M059J (cell line): ENCODE measurements around the gene MYO7B. TPM values are rescaled to one million over a fixed set of nuclear protein-coding genes. Genes with fewer than 3 reads are reported as not detected.

Source experiments
- DNase-seq: peaks from one replicate; pipeline ENCODE4 v3.0.0-alpha.2; 2012; ENCODE audit warnings: low read depth
- total RNA-seq: library from RNA; depleted of rRNA; stranded (reverse); fragments of >200 nt; shearing (Covaris generic); gene quantifications from 2 replicates; pipeline ENCODE4 v1.2.3, GENCODE V29; 2014; rRNA removed

The MYO7B gene
- 5.8 and 10.9 TPM in 2 replicates for total RNA-seq

- DNase-seq = no peak
Measured at GRCh38 chr2:127535422-127535901, at the start of gene MYO7B. Gene MYO7B (plus strand): TSS chr2:127535683. CDS start chr2:127559723, 24,040 bp downstream.

- DNase-seq = no peak
Measured at GRCh38 chr2:127485694-127486071, 49.8 kb upstream of the MYO7B start.

- no peak for DNase-seq
Measured at GRCh38 chr2:127486247-127487058, 49.0 kb upstream of the MYO7B start.

- no peak for DNase-seq
Measured at GRCh38 chr2:127490283-127490682, 45.2 kb upstream of the MYO7B start.

GRCh38 chr2:127498386-127498785 is 37.1 kb upstream of the MYO7B start:
- DNase-seq = no peak

- DNase-seq = no peak
Measured at GRCh38 chr2:127503491-127503890, 32.0 kb upstream of the MYO7B start.

- peak; percentile 53 for DNase-seq
Measured at GRCh38 chr2:127504552-127505430, 30.7 kb upstream of the MYO7B start.

- peak; percentile 31 for DNase-seq
Measured at GRCh38 chr2:127506510-127506909, 29.0 kb upstream of the MYO7B start.

- DNase-seq = no peak
Measured at GRCh38 chr2:127508023-127508630, 27.4 kb upstream of the MYO7B start.

- DNase-seq = peak; percentile 99
Measured at GRCh38 chr2:127508631-127509034, 26.9 kb upstream of the MYO7B start.

GRCh38 chr2:127510073-127510472 is 25.4 kb upstream of the MYO7B start:
- no peak for DNase-seq

GRCh38 chr2:127511090-127511695 is 24.3 kb upstream of the MYO7B start:
- no peak for DNase-seq

- no peak for DNase-seq
Measured at GRCh38 chr2:127511917-127512316, 23.6 kb upstream of the MYO7B start.

GRCh38 chr2:127512362-127512761 is 23.1 kb upstream of the MYO7B start:
- no peak for DNase-seq

GRCh38 chr2:127514076-127514475 is 21.4 kb upstream of the MYO7B start:
- DNase-seq = no peak

GRCh38 chr2:127514485-127514884 is 21.0 kb upstream of the MYO7B start:
- DNase-seq = no peak

- no peak for DNase-seq
Measured at GRCh38 chr2:127515383-127515915, 20.0 kb upstream of the MYO7B start.

- peak; percentile 97 for DNase-seq
Measured at GRCh38 chr2:127516041-127516762, 19.3 kb upstream of the MYO7B start.

GRCh38 chr2:127517465-127517864 is 18.0 kb upstream of the MYO7B start:
- DNase-seq = no peak

- no peak for DNase-seq
Measured at GRCh38 chr2:127520424-127520823, 15.1 kb upstream of the MYO7B start.
